Common myeloid progenitor, CD34-positive (primary cell): Measurements from ENCODE around the gene FXYD6.

Source experiments
- CTCF ChIA-PET: fragments of 350-600 bp; sonication (Branson Sonifier 250); formaldehyde crosslinking; loops from one replicate; lab custom pipeline; 2021; ENCODE audit warnings: antibody characterized with exemption; lab: Charles Lee
- POLR2A ChIA-PET: fragments of 350-600 bp; sonication (Branson Sonifier 250); formaldehyde crosslinking; loops from one replicate; lab custom pipeline; 2021; ENCODE audit warnings: antibody characterized with exemption; lab: Charles Lee
- DNase-seq, 3 donors: peaks; one replicate each; pipeline versions ENCODE4 v3.0.0 to v3.0.0-alpha.2; 2013
- H3K27ac ChIP-seq, 2 experiments: 1 replicate in 1 of 2; 2 replicates in 1 of 2; pipeline ENCODE4 v1.7.0; 2013; ENCODE audit warnings: inconsistent platforms in 2 of 2, low read length in 2 of 2, mild to moderate bottlenecking in 2 of 2, low read depth in 1 of 2, moderate library complexity in 1 of 2; ENCODE audit not compliant: severe bottlenecking in 2 of 2, insufficient read depth in 1 of 2, poor library complexity in 1 of 2
- H3K27me3 ChIP-seq, 5 experiments: replicated peaks in 2 of 5; 1 replicate in 3 of 5; 2 replicates in 2 of 5; pipeline versions ENCODE4 v1.6.1 to v1.7.0; 2013; ENCODE audit warnings: low read length in 4 of 5, mild to moderate bottlenecking in 2 of 5, moderate library complexity in 2 of 5, inconsistent platforms in 1 of 5; ENCODE audit not compliant: insufficient read depth in 5 of 5, control insufficient read depth in 4 of 5
- H3K36me3 ChIP-seq, 4 experiments: 1 replicate in 2 of 4; 2 replicates in 2 of 4; pipeline versions ENCODE4 v1.6.1 to v1.7.0; 2013; ENCODE audit warnings: low read length in 3 of 4, control low read depth in 1 of 4, mild to moderate bottlenecking in 1 of 4; ENCODE audit not compliant: control insufficient read depth in 4 of 4, insufficient read depth in 4 of 4
- H3K4me1 ChIP-seq, 4 experiments: 1 replicate in 3 of 4; 2 replicates in 1 of 4; pipeline versions ENCODE4 v1.6.1 to v1.7.1; 2013; ENCODE audit warnings: low read length in 3 of 4, mild to moderate bottlenecking in 3 of 4, control low read depth in 1 of 4, inconsistent platforms in 1 of 4, moderate library complexity in 1 of 4; ENCODE audit not compliant: control insufficient read depth in 4 of 4, insufficient read depth in 4 of 4; ENCODE audit errors: control extremely low read depth in 1 of 4
- H3K4me3 ChIP-seq, 7 experiments: 1 replicate in 4 of 7; 2 replicates in 3 of 7; pipeline versions ENCODE4 v1.5.1 to v1.7.0; 2013; ENCODE audit warnings: mild to moderate bottlenecking in 7 of 7, low read length in 6 of 7, moderate library complexity in 6 of 7, inconsistent platforms in 2 of 7, low read depth in 2 of 7, control low read depth in 1 of 7; ENCODE audit not compliant: insufficient read depth in 4 of 7, control insufficient read depth in 1 of 7; ENCODE audit errors: extremely low read depth in 1 of 7
- H3K9me3 ChIP-seq, 5 experiments: 1 replicate in 4 of 5; 2 replicates in 1 of 5; pipeline versions ENCODE4 v1.6.1 to v1.7.1; 2013; ENCODE audit warnings: low read length in 4 of 5, mild to moderate bottlenecking in 2 of 5, inconsistent platforms in 1 of 5, low read depth in 1 of 5, moderate library complexity in 1 of 5; ENCODE audit not compliant: control insufficient read depth in 4 of 5, insufficient read depth in 2 of 5; ENCODE audit errors: control extremely low read depth in 1 of 5
- WGBS: methylation state at CpG from one replicate; pipeline ENCODE4 v1.1.5; 2013; ENCODE audit not compliant: insufficient coverage; 5-methylcytosine and 5-hydroxymethylcytosine counted together

Gene FXYD6

DNA sequence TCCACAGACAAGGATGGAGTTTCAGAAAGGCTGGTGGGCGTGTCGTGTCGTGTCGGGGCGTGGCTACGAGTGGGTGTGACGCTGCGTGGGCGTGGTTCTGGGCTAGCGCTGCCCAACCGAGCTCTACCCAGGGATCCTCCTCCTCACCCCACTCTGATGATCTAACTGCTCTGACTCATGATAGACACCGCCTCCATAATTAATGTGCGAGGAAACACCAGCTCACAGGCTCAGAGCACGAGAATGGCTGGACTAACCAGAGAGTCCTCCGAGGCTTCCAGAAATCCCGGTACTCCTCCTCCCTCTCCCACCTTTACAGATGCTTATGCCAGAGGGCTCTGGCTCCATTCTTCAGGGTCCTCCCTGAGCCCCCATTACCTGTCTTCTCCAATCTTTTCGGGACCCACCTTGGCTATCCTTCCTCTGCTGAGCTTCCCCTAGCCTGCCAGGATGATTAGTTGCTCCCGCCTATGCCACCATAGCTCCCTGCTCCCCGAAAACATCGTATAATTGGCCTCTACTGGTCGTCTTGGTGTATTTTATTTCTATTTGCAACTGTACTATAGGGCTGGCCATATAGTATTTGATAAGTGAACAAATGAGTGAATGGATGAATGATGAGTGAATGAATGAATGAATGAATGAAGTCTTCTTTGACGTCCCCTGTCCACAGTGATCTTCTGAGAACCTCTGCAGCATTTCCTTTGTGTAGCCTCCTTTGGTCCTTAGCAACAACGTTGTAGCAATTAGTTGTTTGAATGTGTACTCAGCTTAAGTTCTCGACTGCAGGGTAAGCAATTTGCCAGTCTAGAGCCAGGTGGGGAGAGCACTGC lies 31.0 kb upstream of the FXYD6 start:
- Histone ChIP-seq H3K9me3 (no peaks in the 10 kb centered on the region), H3K27ac (peak overlapping the region in 1 of 2 experiments; percentile 58), H3K36me3 (no peaks in the 10 kb centered on the region), H3K27me3 (no peaks in the 10 kb centered on the region), H3K4me3 (peak overlapping the region in 3 of 7 experiments; percentile 13 to 57 (median 14)), H3K4me1 (peaks cover 0 to 27% (median 7%) of the 10 kb centered on the region in 4 experiments)
- ChIA-PET POLR2A (no interaction called here), CTCF (interaction anchor here (0.7 to 6.1 kb wide), 14 partner anchors 9 to 481 kb away, joined by 3 to 78 read pairs (median 4); partner anchors contain the start of gene FXYD2)
- WGBS = 46% methylated on average over 22 of the region's 24 CpGs
- peak; percentile 75 to 92 (median 91) for DNase-seq

DNA sequence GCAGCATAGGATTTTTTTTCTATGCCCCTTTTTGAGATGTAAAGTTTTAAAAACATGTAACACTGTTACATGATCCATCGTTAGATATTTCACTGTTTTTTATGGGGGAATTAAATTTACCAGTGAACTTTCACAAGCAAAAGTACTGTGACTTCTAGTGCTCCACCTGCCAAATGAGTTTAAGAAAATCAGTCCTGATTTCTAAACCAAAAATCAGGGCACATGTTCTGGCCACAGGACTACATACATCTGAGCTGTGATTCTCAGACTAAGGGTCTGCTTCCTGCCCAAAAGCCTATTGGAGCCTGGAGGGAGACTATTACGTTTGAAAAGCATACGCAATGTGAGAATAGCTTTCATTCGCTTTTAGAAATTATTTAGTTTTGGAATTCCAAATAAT lies 30.3 kb upstream of the FXYD6 start:
- Histone ChIP-seq H3K27me3 (no peaks in the 10 kb centered on the region), H3K36me3 (no peaks in the 10 kb centered on the region), H3K9me3 (no peaks in the 10 kb centered on the region), H3K27ac (no peak overlapping the region), H3K4me3 (no peak overlapping the region), H3K4me1 (peaks cover 0 to 27% (median 7%) of the 10 kb centered on the region in 4 experiments)
- 98% methylated on average over 4 of the region's 4 CpGs for WGBS
- no peak for DNase-seq
- POLR2A ChIA-PET = no interaction called here
- CTCF ChIA-PET = interaction anchor here (0.7 to 6.1 kb wide), 11 partner anchors 10 to 480 kb away, joined by 3 to 78 read pairs (median 4); partner anchors contain the start of gene FXYD2

DNA sequence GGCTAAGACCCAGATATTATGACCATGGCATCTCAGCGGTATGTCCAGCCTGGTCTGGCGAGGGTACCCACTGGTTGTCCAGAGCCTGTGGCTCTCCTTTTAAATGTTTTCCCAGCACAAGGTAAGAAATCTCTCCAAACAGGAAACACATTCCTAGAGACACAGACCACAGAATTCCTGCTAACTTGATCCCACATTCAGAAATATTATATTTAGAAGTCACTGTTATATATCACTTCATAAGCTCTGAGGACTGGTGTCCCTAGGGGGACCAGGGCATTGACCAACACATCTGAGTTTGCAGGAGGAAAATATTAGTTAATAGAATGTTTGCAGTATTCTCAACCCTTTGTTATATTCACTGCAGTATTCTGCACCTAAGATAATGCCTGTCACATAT lies 29.7 kb upstream of the FXYD6 start:
- no peak overlapping the region for H3K27ac ChIP-seq

DNA sequence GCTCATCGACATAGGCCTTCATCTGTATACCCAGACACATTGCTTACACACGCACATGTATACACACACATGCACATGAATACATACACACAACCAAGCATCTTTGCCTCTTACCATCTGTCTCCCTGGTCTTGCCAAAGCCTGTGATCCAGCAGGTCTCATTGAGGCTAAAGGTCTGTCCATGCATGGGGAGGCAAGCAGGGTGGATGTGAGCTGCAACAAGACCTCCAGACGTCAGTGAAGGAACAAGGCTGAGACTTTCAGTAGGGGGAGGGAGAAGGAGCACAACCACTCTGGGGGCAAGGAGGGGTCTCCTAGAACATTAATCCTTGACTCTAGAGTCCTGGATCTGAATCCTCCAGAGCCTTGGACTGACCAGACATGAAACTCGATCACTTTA lies 29.1 kb upstream of the FXYD6 start:
- ChIA-PET CTCF (interaction anchor here (0.7 to 6.1 kb wide), 18 partner anchors 9 to 87 kb away, joined by 3 to 78 read pairs (median 6); partner anchors contain the start of gene FXYD2), POLR2A (no interaction called here)
- H3K27ac ChIP-seq = no peak overlapping the region
- no peaks in the 10 kb centered on the region for H3K36me3 ChIP-seq
- peaks cover 0 to 27% (median 7%) of the 10 kb centered on the region in 4 experiments for H3K4me1 ChIP-seq
- H3K27me3 ChIP-seq = no peaks in the 10 kb centered on the region
- 67% methylated on average over 3 of the region's 4 CpGs for WGBS
- H3K4me3 ChIP-seq = no peak overlapping the region
- DNase-seq = no peak
- H3K9me3 ChIP-seq = no peaks in the 10 kb centered on the region

More for the DNA sequence above, 29.7 kb upstream of the FXYD6 start:
- no peak for DNase-seq
- Histone ChIP-seq H3K36me3 (no peaks in the 10 kb centered on the region), H3K9me3 (no peaks in the 10 kb centered on the region), H3K4me1 (peaks cover 0 to 27% (median 7%) of the 10 kb centered on the region in 4 experiments), H3K4me3 (no peak overlapping the region), H3K27me3 (no peaks in the 10 kb centered on the region)
- CTCF ChIA-PET = interaction anchor here (1.2 to 6.1 kb wide), 5 partner anchors 11 to 88 kb away, joined by 3 to 78 read pairs (median 16); partner anchors contain the start of gene FXYD2
- WGBS = 100% methylated on average over 2 of the region's 2 CpGs
- POLR2A ChIA-PET = no interaction called here

DNA sequence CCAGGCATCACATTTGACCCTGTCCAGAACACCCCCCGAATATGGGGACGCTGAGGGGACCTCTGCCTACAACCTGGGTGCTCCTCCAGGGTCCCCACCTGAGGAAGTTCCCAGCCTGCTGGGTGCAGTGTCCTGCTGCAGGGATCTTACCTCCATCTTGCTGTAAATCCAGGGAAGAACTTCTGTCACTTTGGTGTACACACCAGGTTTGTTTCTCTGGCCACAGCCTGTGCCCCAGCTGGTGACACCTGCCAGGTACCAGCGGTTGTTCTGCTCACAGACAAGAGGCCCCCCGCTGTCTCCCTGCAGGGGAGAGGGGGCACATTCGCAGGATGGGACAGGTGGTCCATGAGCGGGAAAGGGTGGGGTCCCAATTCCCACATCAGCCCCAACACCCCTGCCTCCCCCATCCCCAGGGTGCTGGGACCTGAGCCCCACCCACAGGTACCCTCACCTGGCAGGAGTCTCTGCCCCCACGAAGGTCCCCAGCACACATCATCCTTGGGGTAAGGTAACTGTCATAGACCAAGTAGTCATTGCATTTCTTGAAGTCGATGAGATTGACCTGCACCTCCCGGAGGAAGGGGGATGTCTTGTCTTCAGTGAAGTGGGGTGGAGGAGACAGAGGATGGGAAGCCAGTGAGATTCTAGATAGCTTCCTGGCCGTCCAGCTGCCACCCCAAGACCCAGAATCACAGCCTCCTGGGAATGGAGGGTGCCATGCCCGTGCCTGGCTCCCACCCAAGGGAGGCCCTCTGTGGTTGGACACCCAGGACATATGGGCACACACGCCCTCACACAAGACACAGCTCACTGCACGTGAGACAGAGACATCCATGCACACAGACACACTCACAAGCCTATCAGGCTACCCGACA lies 27.3 kb upstream of the FXYD6 start:
- H3K27ac ChIP-seq = no peak overlapping the region
- H3K9me3 ChIP-seq = no peaks in the 10 kb centered on the region
- ChIA-PET CTCF (interaction anchor here (0.7 to 6.1 kb wide), 27 partner anchors 11 to 474 kb away, joined by 3 to 78 read pairs (median 5); partner anchors contain the start of genes FXYD2 and FXYD6), POLR2A (interaction anchor here (1.0 kb wide), 1 partner anchor 85 kb away, joined by 5 read pairs; no protein-coding TSS in a partner anchor)
- H3K4me1 ChIP-seq = peaks cover 0 to 23% (median 16%) of the 10 kb centered on the region in 4 experiments
- DNase-seq = no peak
- no peak overlapping the region for H3K4me3 ChIP-seq
- H3K27me3 ChIP-seq = no peaks in the 10 kb centered on the region
- WGBS = 97% methylated on average over 9 of the region's 14 CpGs
- H3K36me3 ChIP-seq = no peaks in the 10 kb centered on the region

DNA sequence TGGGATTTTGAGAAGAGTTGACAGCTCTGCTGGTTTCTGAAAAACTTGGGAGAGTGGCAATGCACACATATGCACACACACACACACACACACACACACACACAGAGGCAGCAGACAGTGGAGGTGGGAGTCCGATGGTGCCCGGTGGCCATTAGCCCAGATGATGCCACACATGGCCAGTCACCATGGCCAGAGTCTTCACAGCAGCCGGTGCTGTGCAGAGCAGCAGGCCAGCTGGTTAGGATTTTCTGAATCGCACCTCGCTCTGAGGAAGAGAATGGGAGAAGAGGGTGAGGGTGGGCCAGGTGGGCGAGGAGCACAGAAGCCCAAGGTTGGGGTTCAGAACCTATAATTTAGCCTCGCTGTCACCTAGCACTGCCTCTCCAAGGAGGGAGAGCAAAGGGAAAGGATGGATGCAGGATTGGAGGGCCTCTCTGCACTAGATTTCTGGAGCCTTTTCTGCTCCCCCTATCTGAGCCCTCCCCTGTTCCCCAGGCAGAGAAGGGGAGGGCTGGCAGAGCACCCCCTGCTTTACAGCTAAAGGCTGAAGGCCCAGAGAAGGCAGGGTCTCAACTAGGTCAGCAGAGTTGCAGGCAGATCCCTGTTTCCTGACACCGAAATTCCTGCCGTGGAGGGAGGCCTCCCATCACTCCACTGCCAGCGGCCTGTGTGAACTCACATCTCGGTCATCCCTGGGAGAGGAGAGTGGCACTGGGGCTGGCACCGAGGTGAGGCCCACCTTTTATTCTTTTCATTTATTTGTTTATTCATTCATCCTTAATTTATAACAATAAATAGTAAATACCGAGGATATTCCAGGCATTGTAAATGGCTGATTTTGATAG lies 25.8 kb upstream of the FXYD6 start:
- ChIA-PET POLR2A (interaction anchor here (0.6 kb wide), 1 partner anchor 13 kb away, joined by 3 read pairs; no protein-coding TSS in a partner anchor), CTCF (interaction anchor here (1.0 to 6.1 kb wide), 11 partner anchors 8 to 151 kb away, joined by 3 to 78 read pairs (median 5); no protein-coding TSS in a partner anchor)
- no peaks in the 10 kb centered on the region for H3K27me3 ChIP-seq
- 98% methylated on average over 8 of the region's 13 CpGs for WGBS
- H3K27ac ChIP-seq = no peak overlapping the region
- H3K4me1 ChIP-seq = peaks cover 0 to 15% (median 7%) of the 10 kb centered on the region in 4 experiments
- no peak overlapping the region for H3K4me3 ChIP-seq
- DNase-seq = no peak
- H3K36me3 ChIP-seq = no peaks in the 10 kb centered on the region
- H3K9me3 ChIP-seq = no peaks in the 10 kb centered on the region
